Erythroblast (primary cell): ENCODE data around the gene GYPE.
"Not testable (repeated sequence)": the region's sequence is repeated elsewhere in the genome, so short reads cannot be mapped to it uniquely, and the experiment has no call there.

ENCODE experiments used
- GATA1 ChIP-seq: IDR thresholded peaks from 2 replicates; pipeline ENCODE4 v1.6.1; 2011; ENCODE audit warnings: low read depth, mild to moderate bottlenecking, control low read depth, low read length, moderate library complexity
- POLR2A ChIP-seq: IDR thresholded peaks from 2 replicates; pipeline ENCODE4 v1.6.1; 2011; ENCODE audit warnings: mild to moderate bottlenecking, low read length

- TF ChIP-seq POLR2A, GATA1: not testable (repeated sequence)
Observed at GRCh38 chr4:143829239-143829620, 76.1 kb downstream of the GYPE start.
